ENCODE data around the gene LAMTOR1.

The LAMTOR1 gene

DNA sequence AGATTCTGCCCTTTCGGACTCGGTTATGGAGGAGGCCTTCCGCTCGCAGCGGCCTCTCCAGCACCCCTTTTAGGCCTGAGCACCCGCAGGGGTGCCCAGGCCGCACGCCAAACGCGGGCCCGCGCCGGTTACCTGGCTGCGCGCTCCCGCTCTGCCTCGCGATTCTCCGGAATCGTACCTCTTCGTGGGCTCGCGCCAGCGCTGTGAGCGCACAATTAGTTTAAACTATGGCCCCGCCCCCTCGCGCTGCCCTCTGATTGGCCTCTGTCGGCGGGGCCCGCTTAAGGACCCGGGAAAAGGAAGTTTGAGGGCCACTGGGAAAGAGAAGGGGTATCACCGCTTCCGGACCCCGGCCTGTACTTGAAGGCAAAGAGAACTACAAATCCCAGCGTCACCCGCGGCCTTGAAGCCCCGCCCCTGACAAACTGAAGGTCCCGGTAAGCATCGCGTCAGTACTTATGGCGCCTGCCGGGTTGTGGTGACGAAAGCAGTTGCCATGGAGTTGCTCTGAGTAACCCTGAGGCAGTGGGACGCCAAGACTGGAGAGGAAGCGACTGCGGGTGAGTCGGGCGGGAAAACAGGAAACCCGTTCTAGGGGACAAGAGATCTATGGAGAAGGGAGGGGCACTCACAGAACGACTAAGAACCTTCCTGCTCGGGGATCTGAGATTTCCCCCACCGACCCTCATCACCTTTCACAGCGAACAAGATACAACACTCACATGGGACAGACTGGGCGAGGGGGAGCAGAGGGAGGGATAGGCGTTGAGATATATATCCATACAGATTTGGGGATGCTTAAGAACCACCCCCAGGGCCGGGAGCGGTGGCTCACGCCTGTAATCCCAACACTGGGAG lies 22.5 kb downstream of the LAMTOR1 start, which contains the start of the genes LRRC51 and NUMA1:
LRRC51 (plus strand) TSS at position 525 of the 858 bp plus-strand sequence. CDS start 8,234 bp downstream, outside the sequence.
NUMA1 (minus strand) TSS at position 217 of the 858 bp plus-strand sequence. CDS start 44,599 bp downstream, outside the sequence.
- peak; percentile 99 for DNase-seq

DNA sequence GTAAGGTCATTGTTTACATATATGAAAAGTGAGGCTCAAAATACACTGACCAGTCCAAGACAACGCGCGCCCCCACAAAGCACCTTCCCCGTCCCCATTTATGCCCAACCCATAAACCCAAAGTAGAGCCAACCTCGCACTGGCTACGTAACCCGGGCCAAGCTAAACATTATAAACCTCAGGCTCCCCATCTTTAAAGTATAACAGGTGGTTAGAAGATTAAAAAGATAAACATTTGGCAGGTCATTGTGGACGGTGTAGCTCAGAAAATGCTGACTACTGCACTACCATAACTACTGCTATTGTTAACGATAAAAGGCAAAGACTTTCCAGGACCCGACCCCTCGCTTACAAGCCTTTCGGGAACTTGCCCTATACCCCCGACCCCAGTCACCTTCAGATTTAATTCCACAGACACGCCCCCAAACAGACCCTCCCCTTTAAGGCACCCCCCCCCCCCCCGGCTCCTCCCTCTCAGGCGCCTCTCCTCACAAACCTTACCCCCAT lies 23.2 kb downstream of the LAMTOR1 start:
- no peak for DNase-seq

DNA sequence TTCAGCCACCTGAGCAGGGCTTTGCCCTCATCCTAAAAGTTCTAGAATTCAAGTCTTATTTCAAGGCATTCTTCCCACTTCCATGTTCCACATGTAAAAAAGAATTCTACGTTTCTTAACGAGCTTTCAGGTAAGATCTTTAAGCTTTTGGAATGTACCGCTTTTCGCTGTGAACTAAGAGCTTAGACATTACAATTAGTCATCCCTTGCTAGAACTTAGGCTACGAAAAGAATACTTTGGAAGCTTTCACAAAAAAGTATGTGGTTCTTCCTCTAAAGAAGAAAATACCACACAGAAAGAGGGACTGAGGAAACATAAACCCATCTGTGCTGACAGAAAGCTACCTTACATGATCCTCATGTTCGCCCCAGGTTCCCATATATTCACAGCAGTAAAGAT lies 24.6 kb downstream of the LAMTOR1 start:
- no peak for DNase-seq

- DNase-seq, result no peak
Observed at GRCh38 chr11:72075756-72076155, 27.3 kb downstream of the LAMTOR1 start.

DNA sequence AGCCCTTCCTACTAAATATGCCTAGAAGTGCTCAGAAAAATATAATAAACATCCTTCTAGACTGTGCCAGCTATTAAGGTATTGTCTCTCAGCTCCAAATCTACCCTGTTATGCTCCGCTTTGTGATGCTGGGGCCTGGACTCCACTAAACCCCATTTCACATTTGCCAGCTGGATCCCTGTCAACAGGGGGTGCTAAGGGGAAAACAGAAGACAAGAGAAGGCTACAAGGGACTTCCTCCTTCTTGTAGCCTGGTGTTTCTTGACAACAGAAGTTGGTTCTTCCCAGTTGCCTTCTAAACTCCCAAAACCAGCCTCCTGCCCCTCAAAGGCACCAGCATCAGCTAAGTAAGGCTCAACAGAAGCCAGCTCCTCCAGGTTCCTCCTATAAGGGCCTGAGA lies 28.0 kb downstream of the LAMTOR1 start:
- no peak for DNase-seq

- DNase-seq, result no peak
Observed at GRCh38 chr11:72072348-72072747, 30.7 kb downstream of the LAMTOR1 start.

GRCh38 chr11:72070491-72070890 lies 32.6 kb downstream of the LAMTOR1 start:
- no peak for DNase-seq

DNA sequence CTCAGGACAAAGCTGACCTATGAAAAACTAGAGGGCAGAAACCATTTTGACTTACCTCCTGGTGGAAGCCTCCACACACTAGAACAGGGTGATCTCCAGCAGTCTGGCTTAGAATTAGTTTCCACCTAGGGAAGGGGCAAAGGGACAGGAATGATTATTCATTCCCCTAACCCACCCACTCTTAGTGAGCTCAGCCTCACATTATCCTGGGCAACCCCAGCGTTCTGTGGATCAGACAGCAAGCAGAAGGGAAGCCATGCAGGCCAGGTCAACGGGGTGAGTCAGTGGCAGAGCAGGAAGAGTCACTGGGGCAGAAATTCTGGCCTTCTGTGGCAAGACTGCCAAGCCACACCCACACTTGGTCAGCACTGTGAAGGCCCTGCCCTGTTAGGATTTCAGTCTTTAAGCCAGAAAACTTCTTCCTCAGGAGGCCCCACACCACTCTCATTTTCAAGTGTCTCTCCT lies 33.3 kb downstream of the LAMTOR1 start:
- peak; percentile 54 for DNase-seq

DNA sequence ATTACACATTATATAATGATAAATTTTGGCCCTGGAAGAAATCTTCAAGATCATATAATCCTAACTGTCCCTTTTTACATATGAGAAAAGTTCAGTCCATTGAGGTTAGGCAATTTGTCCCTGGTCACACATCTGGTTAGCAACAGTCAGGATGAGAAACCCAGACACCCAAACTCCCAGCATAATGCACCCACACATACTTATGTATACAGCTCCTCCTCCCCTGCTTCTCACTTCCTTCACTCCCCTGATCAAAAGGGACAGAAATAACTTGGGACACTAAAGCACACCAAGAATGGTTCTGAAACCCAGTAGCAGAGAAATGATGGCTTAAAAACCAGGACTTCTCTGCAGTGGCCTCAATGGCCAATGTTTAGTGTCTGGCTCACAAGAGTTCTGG lies 33.9 kb downstream of the LAMTOR1 start:
- no peak for DNase-seq

DNA sequence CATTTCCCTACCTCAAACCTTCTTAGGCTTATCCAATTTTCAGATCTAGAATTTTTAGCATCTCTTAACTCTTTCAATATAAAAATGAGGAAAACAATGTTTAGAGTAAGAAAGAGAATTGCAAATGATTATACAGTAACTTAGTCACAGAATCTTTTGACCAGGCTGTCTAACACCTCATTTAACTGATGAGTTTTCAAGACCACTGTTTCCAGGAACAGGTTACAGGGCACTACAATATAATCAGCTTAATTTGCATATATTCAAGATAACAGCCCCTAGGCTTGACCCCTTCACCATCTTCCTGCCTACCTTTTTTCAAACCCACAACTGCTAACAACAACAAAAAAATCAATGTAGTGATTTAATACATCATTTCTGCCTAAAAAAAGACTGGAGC lies 35.4 kb downstream of the LAMTOR1 start:
- DNase-seq, result no peak

GRCh38 chr11:72067266-72067665 lies 35.8 kb downstream of the LAMTOR1 start:
- no peak for DNase-seq

DNA sequence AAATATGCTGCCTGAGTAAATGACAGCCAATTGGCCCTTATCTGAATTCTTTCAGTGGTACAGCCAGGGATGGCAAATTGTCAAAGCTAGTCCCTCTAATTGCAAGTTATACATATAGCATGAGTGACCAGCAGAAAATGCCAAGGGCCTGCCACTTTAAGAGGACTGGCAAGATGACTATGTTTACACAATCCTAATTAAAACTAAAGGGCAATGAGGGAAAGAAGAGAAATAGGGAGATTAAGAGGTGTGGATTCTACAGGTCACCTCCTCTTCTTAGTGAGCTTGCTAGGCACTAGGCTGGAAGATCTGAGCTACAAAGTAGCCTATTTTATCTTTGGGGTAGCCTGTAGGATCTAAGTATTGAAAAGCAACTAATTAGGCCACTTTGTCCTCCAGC lies 36.2 kb downstream of the LAMTOR1 start:
- DNase-seq, result peak; percentile 11

GRCh38 chr11:72061739-72062396 lies 41.2 kb downstream of the LAMTOR1 start:
- DNase-seq, result no peak

GRCh38 chr11:72058416-72059034 lies 44.6 kb downstream of the LAMTOR1 start:
- no peak for DNase-seq

DNA sequence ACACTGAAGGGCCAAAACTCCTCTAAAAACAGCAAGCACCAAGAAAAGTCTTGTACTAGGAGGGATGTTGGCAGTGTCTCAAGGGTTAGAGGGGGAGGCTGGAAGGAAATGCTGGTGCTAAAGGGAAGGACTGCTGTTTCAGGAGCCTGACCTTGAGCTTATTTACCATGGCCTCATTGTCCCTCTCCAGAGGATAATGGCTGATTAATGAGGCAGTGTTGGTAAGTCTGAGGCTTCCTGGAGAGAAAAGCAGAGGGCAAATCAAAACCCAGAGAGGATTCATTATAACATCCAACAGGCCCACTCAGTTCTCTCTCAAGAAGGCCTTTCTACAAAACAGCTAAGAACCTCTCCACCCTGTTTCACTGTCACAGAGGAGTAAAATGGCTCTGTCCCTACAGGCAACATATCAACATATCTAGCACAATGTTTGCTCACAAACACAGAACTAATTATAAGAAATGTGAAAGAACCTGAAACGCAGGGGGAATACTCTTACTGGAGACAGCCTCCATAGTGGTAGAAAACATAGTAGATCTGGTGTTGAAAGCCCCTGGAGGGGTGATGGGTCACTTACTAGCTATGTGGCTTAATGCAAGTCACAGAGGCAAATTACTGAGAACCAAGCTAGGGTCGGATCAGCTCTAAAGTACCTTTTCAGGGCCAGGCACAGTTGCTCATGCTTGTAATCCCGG lies 54.2 kb downstream of the LAMTOR1 start:
- peak; percentile 55 for DNase-seq
